GM23338 (cell line): ENCODE data around the gene TMEM138. TPM values are rescaled to one million over a fixed set of nuclear protein-coding genes. Genes with fewer than 3 reads are reported as not detected.
"Not testable (repeated sequence)": the region's sequence is repeated elsewhere in the genome, so short reads cannot be mapped to it uniquely, and the experiment has no call there.

Source experiments
- ATAC-seq: fragments of 200-7000 bp; cut with Tn5 transposase; 3 replicates; pipeline ENCODE4 v1.9.1; 2020
- DNase-seq: peaks from one replicate; pipeline ENCODE4 v3.0.0-alpha.2; 2015; ENCODE audit warnings: low spot score
- H2AFZ ChIP-seq: fragments of 200-600 bp; sonication (generic); 2 replicates; pipeline ENCODE4 v1.8.0; 2016; ENCODE audit warnings: antibody characterized with exemption, mild to moderate bottlenecking, moderate library complexity
- H3F3A ChIP-seq: fragments of 200-600 bp; sonication (generic); replicated peaks from 2 replicates; pipeline ENCODE4 v1.8.0; 2017; ENCODE audit warnings: antibody characterized with exemption, mixed run types, low read depth
- H3K27ac ChIP-seq: fragments of 200-600 bp; sonication (generic); 2 replicates; pipeline ENCODE4 v1.6.1; 2016; ENCODE audit warnings: low read depth
- H3K27me3 ChIP-seq: fragments of 200-600 bp; sonication (generic); 2 replicates; pipeline ENCODE4 v1.8.0; 2016; ENCODE audit warnings: mild to moderate bottlenecking, mixed run types, moderate library complexity; ENCODE audit not compliant: insufficient read depth
- H3K36me3 ChIP-seq: fragments of 200-600 bp; sonication (generic); 2 replicates; pipeline ENCODE4 v1.8.0; 2016; ENCODE audit warnings: mild to moderate bottlenecking; ENCODE audit not compliant: insufficient read depth
- H3K4me1 ChIP-seq: fragments of 200-600 bp; sonication (generic); 2 replicates; pipeline ENCODE4 v1.8.0; 2016; ENCODE audit warnings: mild to moderate bottlenecking, moderate library complexity; ENCODE audit not compliant: insufficient read depth
- H3K4me2 ChIP-seq: fragments of 200-600 bp; sonication (generic); 2 replicates; pipeline ENCODE4 v1.7.1; 2017; ENCODE audit warnings: mixed run types
- H3K4me3 ChIP-seq: fragments of 200-600 bp; sonication (generic); 2 replicates; pipeline ENCODE4 v1.6.1; 2016; ENCODE audit warnings: mixed run types
- H3K79me2 ChIP-seq: fragments of 200-600 bp; sonication (generic); replicated peaks from 2 replicates; pipeline ENCODE4 v1.8.0; 2017; ENCODE audit warnings: mild to moderate bottlenecking; ENCODE audit not compliant: insufficient read depth
- H3K9me2 ChIP-seq: fragments of 200-600 bp; sonication (generic); 2 replicates; pipeline ENCODE4 v1.8.0; 2017; ENCODE audit not compliant: insufficient read depth
- H4K20me1 ChIP-seq: fragments of 200-600 bp; sonication (generic); replicated peaks from 2 replicates; pipeline ENCODE4 v1.8.0; 2017; ENCODE audit warnings: mild to moderate bottlenecking; ENCODE audit not compliant: insufficient read depth
- H3K27ac Mint-ChIP-seq: 2 replicates; pipeline ENCODE4 v1.8.0; 2020; ENCODE audit warnings: inconsistent platforms, mild to moderate bottlenecking, moderate library complexity, mixed read lengths
- H3K27me3 Mint-ChIP-seq: 3 replicates; pipeline ENCODE4 v1.8.0; 2022; ENCODE audit warnings: low read depth, mild to moderate bottlenecking, moderate library complexity, mixed read lengths, inconsistent platforms; ENCODE audit not compliant: insufficient read depth, poor library complexity
- H3K36me3 Mint-ChIP-seq: 3 replicates; pipeline ENCODE4 v1.8.0; 2021; ENCODE audit warnings: low read depth, mild to moderate bottlenecking, inconsistent platforms, moderate library complexity, mixed read lengths
- H3K4me1 Mint-ChIP-seq: 3 replicates; pipeline ENCODE4 v1.8.0; 2020; ENCODE audit warnings: mild to moderate bottlenecking, inconsistent platforms, mixed read lengths
- H3K4me3 Mint-ChIP-seq: 3 replicates; pipeline ENCODE4 v1.8.0; 2021; ENCODE audit warnings: moderate library complexity, mild to moderate bottlenecking, inconsistent platforms, mixed read lengths
- H3K9me3 Mint-ChIP-seq: 3 replicates; pipeline ENCODE4 v1.8.0; 2020; ENCODE audit warnings: moderate library complexity, mild to moderate bottlenecking, inconsistent platforms, mixed read lengths
- JUNB ChIP-seq: IDR thresholded peaks from one replicate; pipeline ENCODE4 v1.6.1; 2016; ENCODE audit warnings: antibody characterized with exemption; ENCODE audit not compliant: unreplicated experiment
- ZNF462 ChIP-seq: fragments of 250-450 bp; sonication (Bioruptor Pico); IDR thresholded peaks from 2 replicates; pipeline ENCODE4 v1.5.0; 2020; ENCODE audit warnings: mild to moderate bottlenecking, moderate library complexity
- polyA plus RNA-seq: library from polyadenylated mRNA; unstranded; fragments of >200 nt; fragmentation: Nextera tagmentation; extraction: Ambion mirVana; gene quantifications from 2 replicates; pipeline ENCODE4 v1.2.1, GENCODE V29; 2016
- total RNA-seq: library from RNA; depleted of rRNA; stranded (reverse); fragments of >200 nt; shearing (Covaris generic); gene quantifications from 2 replicates; pipeline ENCODE4 v1.2.3, GENCODE V29; 2014

TMEM138 gene
- total and polyA plus RNA-seq, 2 experiments from 2014 or later: 30.2 to 32.1 TPM

GRCh38 chr11:61380884-61381283 lies 18.7 kb downstream of the TMEM138 start (continued):
- TF ChIP-seq ZNF462 (CRISPR knock-in tag): no peak
- TF ChIP-seq JUNB: no peak

DNA sequence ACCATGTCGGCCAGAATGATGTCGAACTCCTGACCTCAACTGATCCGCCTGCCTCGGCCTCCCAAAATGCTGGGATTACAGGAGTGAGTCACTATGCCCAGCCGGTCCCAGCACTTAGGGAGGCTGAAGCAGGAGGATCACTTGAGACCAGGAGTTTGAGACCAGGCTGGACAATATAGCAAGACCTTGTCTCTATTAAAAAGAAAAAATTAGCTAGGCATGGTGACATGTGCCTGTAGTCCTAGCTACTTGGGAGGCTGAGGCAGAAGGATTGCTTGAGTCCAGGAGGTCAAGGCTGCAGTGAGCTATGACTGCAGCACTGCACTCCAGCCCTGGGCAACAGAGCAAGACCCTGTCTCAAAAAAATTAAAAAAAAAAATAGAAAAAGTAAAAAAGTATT lies 21.7 kb downstream of the TMEM138 start:
- H3K4me1 Mint-ChIP-seq, H2AFZ ChIP-seq, H3K4me3 Mint-ChIP-seq, H3K9me3 Mint-ChIP-seq, DNase-seq, H3K27ac ChIP-seq, H3K4me1 ChIP-seq, ATAC-seq, H4K20me1 ChIP-seq, H3K4me3 ChIP-seq, H3K79me2 ChIP-seq, H3F3A ChIP-seq, H3K9me2 ChIP-seq, H3K36me3 Mint-ChIP-seq, H3K36me3 ChIP-seq, H3K27me3 ChIP-seq, H3K27ac Mint-ChIP-seq, H3K4me2 ChIP-seq: not testable (repeated sequence)
- H3K27me3 Mint-ChIP-seq: peaks cover 11% of the 10 kb centered on the region
